Measurements from ENCODE around the gene CREB3.

DNA sequence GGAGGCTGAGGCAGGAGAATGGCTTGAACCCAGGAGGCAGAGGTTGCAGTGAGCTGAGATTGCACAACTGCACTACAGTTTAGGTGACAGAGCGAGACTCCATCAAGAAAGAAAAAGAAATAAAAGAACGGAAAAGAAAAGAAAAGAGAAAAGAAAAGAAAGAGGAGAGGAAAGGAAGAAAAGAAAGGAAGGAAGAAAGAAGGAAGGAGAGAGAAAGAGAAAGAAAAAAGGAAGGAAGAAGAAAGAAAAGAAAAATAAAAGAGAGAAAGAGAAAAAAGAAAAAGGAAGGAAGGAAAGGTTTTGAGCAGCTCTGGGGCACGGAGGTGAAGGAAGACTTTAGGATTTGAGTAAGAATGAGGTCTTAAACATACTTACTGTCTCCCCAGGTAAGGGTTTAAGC is 18.9 kb upstream of the CREB3 start:
- TF ChIP-seq, protein P1, sequence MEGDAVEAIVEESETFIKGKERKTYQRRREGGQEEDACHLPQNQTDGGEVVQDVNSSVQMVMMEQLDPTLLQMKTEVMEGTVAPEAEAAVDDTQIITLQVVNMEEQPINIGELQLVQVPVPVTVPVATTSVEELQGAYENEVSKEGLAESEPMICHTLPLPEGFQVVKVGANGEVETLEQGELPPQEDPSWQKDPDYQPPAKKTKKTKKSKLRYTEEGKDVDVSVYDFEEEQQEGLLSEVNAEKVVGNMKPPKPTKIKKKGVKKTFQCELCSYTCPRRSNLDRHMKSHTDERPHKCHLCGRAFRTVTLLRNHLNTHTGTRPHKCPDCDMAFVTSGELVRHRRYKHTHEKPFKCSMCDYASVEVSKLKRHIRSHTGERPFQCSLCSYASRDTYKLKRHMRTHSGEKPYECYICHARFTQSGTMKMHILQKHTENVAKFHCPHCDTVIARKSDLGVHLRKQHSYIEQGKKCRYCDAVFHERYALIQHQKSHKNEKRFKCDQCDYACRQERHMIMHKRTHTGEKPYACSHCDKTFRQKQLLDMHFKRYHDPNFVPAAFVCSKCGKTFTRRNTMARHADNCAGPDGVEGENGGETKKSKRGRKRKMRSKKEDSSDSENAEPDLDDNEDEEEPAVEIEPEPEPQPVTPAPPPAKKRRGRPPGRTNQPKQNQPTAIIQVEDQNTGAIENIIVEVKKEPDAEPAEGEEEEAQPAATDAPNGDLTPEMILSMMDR (IDR thresholded peaks at IDR 0.05): no peak
- TF ChIP-seq POLR2A (IDR thresholded peaks at IDR 0.05) (no peak), EP300 (IDR thresholded peaks at IDR 0.05) (no peak)
